Hypothalamus (tissue), 51 donors: ENCODE results near the gene PRPS2.
A peak's percentile ranks its signal among the peaks of the same experiment; 100 is the strongest.

ENCODE experiments used
- DNase-seq, 51 donors: peaks; one replicate each; lab custom pipeline; 2025; lab: John Stamatoyannopoulos, UW

The PRPS2 gene

DNA sequence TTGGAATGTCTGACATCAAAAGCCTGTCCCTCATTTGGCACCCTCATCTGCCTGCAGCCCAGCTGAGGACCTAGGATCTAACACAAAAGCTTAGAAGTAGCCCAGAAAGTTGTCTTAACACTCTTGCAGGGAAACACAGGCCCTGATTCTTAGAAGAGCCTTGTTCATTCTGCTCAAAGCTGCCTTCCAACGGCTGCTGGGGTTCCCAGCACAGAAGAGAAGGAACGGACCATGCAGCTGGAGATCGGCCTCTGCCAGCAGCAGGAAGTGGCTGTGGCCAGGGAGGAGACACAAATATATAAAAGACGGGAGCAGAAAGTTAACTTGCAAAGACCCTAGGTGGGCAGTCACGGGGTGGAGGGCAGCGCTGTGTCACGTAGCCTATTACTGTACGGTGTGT, 20.4 kb downstream of the PRPS2 start:
- peak in 4 of 51 donors; percentile 0 to 5 (median 2) for DNase-seq

DNA sequence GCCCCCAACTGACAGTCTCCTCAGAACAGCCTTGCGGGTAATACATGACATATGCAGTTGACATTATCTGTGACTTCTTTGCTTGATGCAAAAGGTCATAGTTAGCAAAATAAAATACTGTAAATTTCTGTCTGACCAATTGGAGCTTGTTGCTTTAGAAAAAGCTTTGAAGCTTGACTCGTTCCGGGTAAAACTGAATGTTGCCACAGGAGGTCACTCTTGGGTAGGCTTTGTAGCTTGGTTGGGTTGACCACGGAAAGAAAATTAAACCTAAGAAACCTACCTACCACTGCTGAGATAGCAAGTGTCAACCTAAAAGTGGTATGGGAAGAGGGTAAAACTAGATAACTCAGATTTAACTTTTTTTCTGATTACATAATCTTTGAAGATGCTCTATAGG, 23.2 kb downstream of the PRPS2 start:
- peak in 21 of 51 donors; percentile 0 to 35 (median 2) for DNase-seq

DNA sequence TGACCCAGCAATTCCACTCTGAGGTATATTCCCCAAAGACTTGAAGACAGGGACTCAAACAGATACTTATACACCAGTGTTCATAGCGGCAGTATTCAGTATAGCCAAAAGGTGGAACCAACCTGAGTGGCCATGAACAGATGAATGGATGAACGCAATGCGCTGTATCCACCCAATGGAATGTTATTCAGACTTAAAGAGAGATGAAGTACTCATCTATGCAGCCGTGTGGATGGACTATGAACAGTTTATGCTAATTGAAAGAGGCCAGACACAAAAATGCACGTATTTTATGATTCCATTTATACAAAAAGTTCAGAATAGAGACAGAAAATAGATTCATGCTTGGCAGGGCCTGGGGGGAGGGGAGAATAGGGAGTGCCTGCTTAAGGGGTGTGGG, 26.3 kb downstream of the PRPS2 start:
- DNase-seq = no peak

DNA sequence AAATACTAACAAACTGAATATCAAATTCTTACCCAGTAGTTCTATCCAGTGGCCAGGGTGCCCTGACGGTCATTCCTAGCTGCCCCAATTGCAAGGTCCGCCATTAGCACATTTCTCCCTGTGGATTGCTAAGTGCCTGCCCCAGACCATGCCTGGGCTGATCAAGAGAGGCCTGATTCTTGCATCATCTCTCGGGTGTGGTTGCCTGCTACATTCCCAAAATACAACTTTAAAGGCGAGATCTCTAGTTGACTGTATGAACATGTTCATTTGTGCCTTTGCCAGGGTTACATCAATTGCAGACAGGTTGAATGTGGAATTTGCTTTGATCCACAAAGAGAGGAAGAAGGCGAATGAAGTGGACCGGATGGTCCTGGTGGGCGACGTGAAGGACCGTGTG, 28.0 kb downstream of the PRPS2 start:
- no peak for DNase-seq

DNA sequence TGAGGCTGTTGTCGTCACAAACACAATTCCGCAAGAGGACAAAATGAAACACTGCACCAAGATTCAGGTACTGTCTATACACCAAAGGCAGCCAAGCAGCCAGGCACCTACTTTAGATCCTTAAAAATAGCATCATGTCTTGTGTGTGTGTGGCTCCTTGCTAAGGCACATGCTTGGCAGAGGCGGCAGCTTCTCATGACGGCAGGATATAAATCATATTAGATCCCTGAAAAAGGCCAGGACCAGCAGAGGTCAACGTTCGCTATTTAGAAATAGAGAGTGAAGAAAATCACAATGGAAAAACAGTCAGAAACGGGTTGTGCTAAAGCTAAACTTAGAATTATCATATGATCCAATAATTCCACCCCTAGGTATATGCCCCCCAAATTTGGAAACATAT, 29.5 kb downstream of the PRPS2 start:
- DNase-seq = no peak

DNA sequence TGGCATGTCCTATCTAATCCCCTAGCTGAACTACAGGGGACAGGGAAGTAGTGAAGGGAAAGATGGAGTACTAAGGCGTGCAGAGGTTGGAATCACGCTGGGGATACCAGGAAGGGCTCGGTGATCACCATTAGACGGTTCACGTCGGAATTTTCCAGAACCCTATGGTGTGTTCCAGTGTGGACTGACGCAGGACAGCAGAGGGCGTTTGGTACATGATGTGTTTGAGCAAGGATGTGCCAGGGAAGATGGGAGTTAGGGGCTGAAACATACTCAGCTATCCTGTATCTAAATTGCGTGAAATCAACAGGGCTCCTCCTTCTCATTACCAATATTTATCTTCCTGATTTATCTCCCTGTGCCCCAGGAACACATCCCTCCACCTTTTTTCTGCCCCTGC, 33.7 kb downstream of the PRPS2 start:
- DNase-seq = peak in 1 of 51 donors; percentile 0

DNA sequence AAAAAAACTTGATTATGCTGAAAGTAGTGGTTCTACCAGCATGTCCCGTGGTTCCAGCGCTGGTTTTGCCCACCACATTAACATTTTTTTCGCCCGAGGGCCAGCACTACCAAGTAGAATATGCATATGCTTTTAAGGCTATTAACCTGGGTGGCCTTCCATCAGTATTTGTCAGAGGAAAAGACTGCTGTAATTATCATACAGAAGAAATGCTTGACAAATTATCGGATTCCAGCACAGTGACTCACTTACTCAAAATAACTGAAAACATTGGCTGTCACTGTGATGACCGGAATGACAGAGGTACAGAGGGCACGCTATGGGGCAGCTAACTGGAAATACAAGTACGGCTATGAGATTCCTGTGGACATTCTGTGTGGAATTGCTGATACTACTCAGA, 34.6 kb downstream of the PRPS2 start:
- DNase-seq = no peak

DNA sequence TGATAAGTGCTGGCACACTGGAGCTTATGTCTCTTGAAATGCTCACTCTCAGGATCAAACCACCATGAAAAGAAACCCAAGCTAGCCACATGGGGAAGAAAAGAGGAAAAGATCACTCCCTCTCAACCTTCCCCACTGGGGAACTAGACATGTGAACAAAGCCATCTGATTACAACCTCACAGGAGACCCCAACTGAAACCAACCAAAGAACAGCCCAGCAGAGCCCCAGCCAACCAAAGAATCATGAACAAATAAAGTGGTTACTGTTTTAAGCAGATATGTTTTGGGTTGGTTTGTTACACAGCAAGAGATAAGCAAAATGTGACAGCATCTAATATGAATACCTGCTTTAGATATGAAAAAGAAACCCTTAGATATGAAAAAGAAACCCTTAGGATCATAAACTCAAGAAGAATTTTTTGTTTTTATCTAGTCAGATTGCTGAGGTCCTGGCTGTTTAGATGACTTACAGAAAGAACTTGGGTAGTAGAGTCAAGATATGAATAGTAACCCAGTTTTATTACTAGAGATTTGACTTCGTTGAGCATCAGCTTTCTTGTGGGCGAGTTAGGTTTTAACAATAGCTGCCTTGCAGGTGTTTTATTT, 52.0 kb downstream of the PRPS2 start:
- no peak for DNase-seq

DNA sequence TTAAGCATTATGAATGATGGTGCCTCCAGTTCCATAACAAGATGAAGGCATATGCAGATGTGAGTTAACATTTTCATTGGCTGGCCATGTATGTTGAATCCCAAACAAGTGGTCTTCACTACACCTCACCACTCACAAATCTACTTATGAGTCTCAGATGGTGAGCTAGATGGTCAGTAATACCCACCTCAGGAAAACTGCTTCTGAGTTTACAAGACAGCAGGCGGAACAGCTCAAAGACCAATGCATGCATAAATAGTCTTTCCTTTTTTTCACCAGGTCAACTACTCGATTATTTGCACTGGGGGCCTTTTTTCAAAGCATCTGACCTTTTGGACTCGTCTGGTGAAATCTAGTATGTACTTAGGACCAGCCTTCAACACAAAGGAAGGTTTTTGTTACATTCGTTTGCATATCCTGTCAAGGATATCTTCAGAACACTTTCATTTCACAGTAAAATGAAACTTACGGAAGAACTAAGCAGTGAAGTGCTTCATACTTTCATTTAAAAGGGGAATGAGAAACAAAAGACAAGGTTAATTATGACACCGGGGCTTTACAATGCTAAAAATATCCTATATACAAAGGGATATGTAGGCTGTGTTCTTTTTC, 52.6 kb downstream of the PRPS2 start:
- no peak for DNase-seq

DNA sequence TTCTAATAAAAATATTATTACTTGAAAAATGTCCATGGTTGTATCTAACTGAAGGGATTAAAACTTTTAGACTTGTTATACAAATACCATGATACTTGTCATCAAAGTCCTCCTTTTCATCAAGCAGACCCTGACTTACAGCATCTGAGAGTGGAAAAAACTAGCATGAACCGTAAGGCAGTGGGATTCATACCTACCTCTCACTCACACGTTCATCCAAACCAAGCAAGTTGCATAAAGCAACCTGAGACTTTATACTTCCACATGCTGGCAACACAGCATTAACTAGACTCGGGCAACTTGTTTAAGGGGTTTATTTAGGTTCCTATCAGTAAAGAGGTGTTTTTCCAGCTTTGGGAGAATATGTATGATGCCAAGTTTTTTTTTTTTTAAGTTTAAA, 53.1 kb downstream of the PRPS2 start:
- DNase-seq = no peak

DNA sequence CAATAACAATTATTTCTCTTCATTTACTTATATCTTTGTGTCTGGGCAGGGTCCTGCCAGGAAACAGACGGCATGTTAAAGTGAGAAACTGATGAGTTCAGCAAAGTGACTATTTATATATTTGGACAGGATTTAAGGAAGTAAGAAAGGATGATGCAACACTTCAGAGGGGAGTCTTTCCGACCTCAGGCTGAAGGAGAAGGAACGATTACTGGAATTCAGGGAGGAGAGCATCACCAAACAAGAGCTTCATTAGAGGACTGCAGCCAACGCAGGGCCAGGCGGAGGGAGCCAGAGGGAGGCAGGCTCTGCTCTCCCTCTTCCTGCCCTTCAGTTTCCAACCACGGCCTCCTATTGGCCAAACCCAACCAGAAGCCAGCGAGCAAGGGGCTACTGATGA, 74.1 kb downstream of the PRPS2 start:
- no peak for DNase-seq

DNA sequence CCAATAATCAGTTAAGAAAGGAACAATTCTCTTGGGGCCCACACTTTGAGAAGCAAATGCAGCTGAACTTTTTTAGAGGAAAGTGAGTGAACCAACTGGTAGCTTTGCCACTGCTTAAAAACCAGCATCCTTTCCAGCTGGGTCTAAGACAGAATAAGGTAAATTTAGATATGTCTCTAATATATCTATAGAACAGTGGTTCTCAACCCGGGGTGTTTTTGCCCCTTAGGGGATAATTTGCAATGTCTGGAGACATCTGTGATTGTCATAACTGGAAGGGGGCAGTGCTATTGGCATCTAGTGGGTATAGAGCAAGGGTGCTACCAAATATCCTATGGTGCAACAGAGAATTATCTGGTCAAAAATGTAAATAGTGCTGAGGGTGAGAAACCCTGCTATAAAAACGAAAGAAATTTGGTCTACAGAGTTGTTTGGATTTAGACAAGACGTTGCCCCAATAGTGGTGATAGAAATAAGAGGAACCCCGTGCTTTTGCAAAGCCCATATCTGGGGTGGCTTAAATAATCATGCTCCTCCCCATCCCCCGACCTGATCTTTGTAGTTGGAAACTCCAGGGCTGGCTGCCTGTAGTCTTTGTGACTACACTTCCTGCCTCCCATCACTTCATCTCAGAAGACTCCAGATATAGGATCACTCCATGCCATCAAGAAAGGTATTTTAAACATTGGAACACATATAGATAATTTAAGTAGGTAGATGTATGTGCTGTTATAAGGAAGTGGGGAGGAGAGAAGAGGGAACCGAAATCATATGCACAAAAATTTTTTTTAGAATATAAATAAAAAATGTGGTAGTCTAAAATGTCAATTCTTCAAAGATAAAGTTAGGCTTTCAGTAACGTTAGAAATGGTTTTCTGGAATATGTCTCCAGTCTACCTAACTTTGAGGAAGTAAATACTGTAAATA, 75.5 kb downstream of the PRPS2 start, which contains the start of gene TLR7:
TSS of gene TLR7 (plus strand) at position 622 of the 927 bp plus-strand sequence. CDS start 507 bp downstream, outside the sequence.
- no peak for DNase-seq

DNA sequence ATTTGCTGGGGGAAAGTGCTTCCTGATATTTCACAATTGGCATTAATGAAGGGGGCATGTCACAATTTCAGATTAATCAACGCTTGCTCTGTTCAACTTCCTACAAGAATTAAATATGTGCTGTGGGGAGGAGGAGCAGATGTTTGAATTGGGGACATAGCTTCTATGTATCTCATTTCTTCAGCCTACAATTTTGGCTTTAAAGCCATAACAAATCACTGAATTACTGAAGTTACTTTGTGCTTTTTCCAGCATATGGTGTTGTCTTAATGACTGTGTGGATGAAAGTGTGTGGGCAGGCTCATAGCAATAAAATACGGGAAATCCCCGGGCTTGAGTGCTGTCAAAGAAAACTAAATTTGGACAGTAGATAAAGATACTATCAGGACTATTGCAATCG, 76.5 kb downstream of the PRPS2 start:
- DNase-seq = no peak

DNA sequence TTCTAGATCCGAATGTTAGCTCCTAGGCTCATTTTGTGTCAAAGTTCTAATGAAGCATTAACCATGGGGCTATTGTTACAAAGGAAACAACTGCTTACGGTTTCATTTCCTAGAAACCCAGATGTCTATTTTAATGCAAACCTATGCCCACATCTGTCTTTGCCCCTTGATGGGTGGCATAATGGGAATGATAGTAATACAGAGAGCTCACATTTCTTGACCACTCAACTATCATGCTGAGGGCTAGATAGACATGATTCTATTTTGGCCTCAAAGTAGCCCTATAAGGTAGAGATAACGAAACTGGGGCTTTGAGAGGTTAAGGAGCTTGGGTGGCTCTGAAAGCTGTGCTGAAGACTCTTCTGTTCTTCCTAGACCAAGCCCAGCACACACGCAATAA, 77.5 kb downstream of the PRPS2 start:
- no peak for DNase-seq

DNA sequence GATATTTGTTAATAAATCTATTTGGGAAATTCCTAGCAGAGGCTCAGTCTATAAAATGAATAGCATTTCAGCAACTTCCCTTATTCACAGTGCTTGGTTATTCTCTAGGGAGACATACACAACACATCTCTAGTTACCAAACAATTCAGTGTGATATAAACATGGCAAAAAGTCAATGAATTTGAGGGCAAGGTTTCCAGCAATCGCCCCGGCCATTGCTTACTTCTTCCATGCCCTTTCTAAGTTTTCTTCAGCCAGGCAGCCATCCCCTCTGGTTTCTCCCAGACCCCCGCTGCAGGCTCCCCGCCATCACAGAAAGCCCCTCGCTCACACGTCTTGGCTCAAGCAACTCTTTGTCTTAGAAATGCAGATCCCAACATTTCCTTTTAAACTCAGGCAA, 80.0 kb downstream of the PRPS2 start:
- no peak for DNase-seq

DNA sequence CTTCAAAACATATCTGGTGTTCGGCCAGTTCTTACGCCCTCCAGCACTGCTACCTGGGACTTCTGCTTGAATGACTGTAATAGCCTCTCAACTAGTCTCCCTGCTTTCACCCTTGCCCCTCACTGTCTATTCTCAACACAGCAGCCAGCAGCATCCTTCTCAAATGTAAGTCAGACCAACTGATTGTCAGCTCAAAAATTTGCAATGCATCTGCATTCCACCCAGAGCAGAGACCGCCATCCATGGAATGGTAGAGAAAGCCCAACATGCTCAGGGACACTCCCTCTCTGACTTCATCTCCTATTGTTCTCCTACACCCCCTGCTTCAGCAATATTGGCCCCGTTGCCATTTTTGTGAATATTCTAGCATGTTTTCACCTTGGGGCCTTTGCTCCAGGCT, 81.5 kb downstream of the PRPS2 start:
- DNase-seq = no peak
